Activated T-helper 1 cell treated with anti-CD3 and anti-CD28 coated beads, Interleukin-12 subunit alpha, Interleukin-12 subunit beta, Interleukin-2, Interleukin-4 antibody, amounts not matched to agents 30 ng/mL and 10 ng/mL and 1 ng/mL, durations not matched to agents 14 hours and 24 hours and 36 hours (primary cell): ENCODE results near the gene ZNF654. TPM values are rescaled to one million over a fixed set of nuclear protein-coding genes. Genes with fewer than 3 reads are reported as not detected.
"Not testable (repeated sequence)": the region's sequence is repeated elsewhere in the genome, so short reads cannot be mapped to it uniquely, and the experiment has no call there.

Experiments used
- DNase-seq: peaks from one replicate; pipeline ENCODE4 v3.0.0; 2021; ENCODE audit warnings: low spot score
- H3K27ac Mint-ChIP-seq: one replicate; pipeline ENCODE4 v1.8.0; 2021; ENCODE audit warnings: mild to moderate bottlenecking, mixed read lengths
- H3K27me3 Mint-ChIP-seq: one replicate; pipeline ENCODE4 v1.8.0; 2022; ENCODE audit warnings: mild to moderate bottlenecking, moderate library complexity, mixed read lengths; ENCODE audit not compliant: insufficient read depth
- H3K36me3 Mint-ChIP-seq: one replicate; pipeline ENCODE4 v1.8.0; 2021; ENCODE audit warnings: low read depth, mixed read lengths
- H3K4me1 Mint-ChIP-seq: one replicate; pipeline ENCODE4 v1.8.0; 2021; ENCODE audit warnings: low read depth, mixed read lengths
- H3K4me3 Mint-ChIP-seq: one replicate; pipeline ENCODE4 v1.8.0; 2021; ENCODE audit warnings: mild to moderate bottlenecking, moderate library complexity, mixed read lengths
- H3K9me3 Mint-ChIP-seq: one replicate; pipeline ENCODE4 v1.8.0; 2021; ENCODE audit warnings: mixed read lengths
- intact Hi-C: fragments of 100-400 bp; cut with micrococcal nuclease; formaldehyde crosslinking; loops from one replicate; pipeline ENCODE4 v1.15.1; 2024
- total RNA-seq: library from RNA; stranded (reverse); gene quantifications from 2 replicates; pipeline ENCODE4 v1.2.3, GENCODE V29; 2022

Gene ZNF654
- total RNA-seq, 1 donor from 2014 or later: 19.4 TPM

DNA sequence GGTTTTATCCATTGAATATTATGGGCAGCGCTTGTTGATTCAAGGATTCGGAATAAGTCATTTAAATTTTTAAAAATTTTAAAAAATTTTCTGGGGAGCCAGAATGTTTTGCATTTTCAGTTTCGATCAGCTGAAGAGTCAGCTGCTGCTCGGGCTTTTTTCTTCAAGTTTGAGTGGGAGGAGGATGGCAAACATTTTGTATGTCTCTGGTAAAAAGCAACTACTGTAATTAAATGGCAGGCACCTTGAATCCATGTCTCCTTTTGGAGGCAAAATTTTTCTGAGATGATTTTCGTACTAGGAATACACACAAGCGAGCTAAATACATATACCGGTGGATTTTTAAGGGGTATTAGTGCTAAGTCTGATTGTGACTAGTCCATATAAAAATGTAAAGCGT, 91.3 kb downstream of the ZNF654 start:
- DNase-seq: no peak
- Mint-ChIP-seq H3K4me1 (peaks cover 40% of the 10 kb centered on the region), H3K9me3 (no peaks in the 10 kb centered on the region), H3K27me3 (no peaks in the 10 kb centered on the region), H3K27ac (peak overlapping the region; percentile 99), H3K4me3 (peak overlapping the region; percentile 99), H3K36me3 (peaks cover 14% of the 10 kb centered on the region)
- intact Hi-C loops: loop anchor here (2.0 to 5.0 kb wide), 2 partner anchors 38 to 878 kb away; no protein-coding TSS in a partner anchor

DNA sequence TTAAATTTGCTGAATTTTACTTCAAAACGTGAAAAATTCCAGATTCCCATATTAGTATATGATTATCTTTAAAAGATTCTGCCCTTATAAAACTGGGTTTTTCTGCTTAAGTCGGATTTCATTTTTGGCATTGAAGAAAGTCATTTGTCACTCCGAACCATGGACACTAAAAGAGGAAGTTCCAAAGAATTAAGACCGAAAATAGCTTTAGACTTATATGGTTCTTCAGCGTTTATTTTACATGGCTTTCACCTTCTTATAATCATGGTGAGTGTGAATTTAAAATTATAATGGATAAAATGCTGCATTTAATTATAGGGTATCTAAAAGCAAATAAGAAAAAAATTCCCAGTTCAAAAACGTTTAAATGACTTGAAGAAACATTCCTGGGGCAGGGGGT, 91.8 kb downstream of the ZNF654 start:
- Mint-ChIP-seq H3K4me3 (peak overlapping the region; percentile 99), H3K36me3 (peaks cover 17% of the 10 kb centered on the region), H3K27me3 (no peaks in the 10 kb centered on the region), H3K9me3 (no peaks in the 10 kb centered on the region), H3K27ac (peak overlapping the region; percentile 99), H3K4me1 (peaks cover 40% of the 10 kb centered on the region)
- intact Hi-C loops: loop anchor here (1.0 to 5.0 kb wide), 3 partner anchors 29 to 879 kb away; no protein-coding TSS in a partner anchor
- DNase-seq: no peak

DNA sequence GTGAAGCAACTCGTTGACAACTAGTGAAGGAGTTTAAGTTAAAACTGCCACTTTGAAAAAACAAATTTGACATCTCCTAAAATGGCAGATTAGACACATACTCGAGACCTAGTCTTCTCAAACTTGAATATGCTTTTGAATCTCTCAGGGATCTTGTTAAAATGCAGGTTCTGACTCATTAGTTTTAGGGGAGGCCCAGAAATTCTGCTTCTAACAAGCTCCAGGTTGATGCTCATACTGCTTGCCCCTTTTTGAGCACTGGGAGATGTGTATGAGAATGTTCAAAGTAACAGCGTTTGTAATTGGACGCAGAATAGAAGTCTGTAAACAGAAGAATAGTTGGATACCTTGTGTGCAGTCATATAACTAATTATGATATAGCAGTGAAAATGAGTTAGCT, 92.3 kb downstream of the ZNF654 start:
- H3K36me3 Mint-ChIP-seq: peaks cover 23% of the 10 kb centered on the region
- no peak for DNase-seq
- intact Hi-C loops: loop anchor here (1.0 to 5.0 kb wide), 3 partner anchors 29 to 879 kb away; no protein-coding TSS in a partner anchor
- peak overlapping the region; percentile 99 for H3K4me3 Mint-ChIP-seq
- no peaks in the 10 kb centered on the region for H3K9me3 Mint-ChIP-seq
- H3K27ac Mint-ChIP-seq: no peak overlapping the region
- peaks cover 43% of the 10 kb centered on the region for H3K4me1 Mint-ChIP-seq
- no peaks in the 10 kb centered on the region for H3K27me3 Mint-ChIP-seq

DNA sequence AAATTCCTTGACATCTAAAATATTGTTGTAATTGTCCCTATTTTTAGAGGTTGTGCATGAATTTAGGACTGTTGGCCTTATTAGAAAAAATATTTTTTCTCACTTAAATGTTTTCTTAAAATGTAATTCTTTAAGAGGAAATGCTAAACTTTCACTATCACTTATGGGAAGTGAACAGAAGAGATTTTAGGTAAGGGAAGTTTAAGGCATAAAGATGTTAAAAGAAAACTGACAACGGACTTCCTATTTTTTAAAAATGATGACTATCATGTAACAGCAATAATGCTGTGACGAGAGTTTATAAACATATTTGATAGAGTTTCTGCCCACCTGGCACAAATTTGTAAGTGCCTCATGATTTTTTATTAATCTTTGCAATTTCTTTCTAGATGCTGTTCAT, 93.8 kb downstream of the ZNF654 start:
- intact Hi-C loops: loop anchor here (5.0 kb wide), 1 partner anchor 881 kb away; no protein-coding TSS in a partner anchor
- peaks cover 31% of the 10 kb centered on the region for H3K36me3 Mint-ChIP-seq
- no peak overlapping the region for H3K27ac Mint-ChIP-seq
- no peaks in the 10 kb centered on the region for H3K27me3 Mint-ChIP-seq
- peaks cover 48% of the 10 kb centered on the region for H3K4me1 Mint-ChIP-seq
- no peaks in the 10 kb centered on the region for H3K9me3 Mint-ChIP-seq
- peak overlapping the region; percentile 56 for H3K4me3 Mint-ChIP-seq
- no peak for DNase-seq

DNA sequence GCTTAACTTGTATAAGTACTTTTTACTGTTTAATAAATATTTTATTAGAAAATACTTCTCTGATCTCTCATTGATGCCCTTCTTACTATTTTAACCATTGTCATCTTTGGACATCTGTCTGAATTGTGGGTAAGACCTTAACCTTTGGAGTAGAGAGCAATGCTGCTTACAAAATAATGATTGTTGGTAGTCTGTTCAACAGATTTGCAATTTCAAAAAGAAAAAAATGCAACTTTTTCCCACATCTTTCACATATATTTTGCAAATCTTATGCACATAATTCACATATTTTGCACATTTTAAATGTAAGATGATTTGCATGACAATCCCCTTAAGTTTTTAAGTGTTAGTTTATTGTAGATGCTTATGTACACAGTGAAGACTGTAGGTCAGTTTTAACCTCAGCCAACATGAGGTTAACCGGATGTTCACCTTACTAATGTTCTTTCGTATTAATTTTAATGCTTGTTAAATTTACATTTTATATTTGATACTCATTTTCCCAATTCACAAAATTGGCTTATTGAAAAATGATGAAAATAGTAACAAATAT, 107.4 kb downstream of the ZNF654 start:
- Mint-ChIP-seq H3K4me3 (no peak overlapping the region), H3K36me3 (peaks cover 22% of the 10 kb centered on the region), H3K9me3 (no peaks in the 10 kb centered on the region), H3K27me3 (no peaks in the 10 kb centered on the region), H3K4me1 (peaks cover 5% of the 10 kb centered on the region), H3K27ac (no peak overlapping the region)
- intact Hi-C loops: no loop called here
- DNase-seq: no peak

DNA sequence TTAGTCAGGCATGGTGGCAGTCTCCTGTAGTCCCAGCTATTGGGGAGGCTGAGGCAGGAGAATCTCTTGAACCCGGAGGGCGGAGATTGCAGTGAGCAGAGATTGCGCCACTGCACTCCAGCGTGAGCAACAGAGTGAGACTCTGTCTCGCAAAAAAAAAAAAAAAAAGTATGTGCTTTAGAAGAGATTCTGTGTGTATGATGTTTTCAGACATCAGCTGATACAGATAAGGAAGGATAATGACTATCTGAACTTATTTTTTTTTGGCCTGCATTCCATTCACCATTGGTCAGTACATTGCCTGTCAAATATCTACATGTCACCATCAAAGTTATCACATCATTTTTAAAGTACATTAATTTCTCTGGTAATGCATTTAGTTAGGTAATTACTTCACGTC, 108.1 kb downstream of the ZNF654 start:
- peaks cover 5% of the 10 kb centered on the region for H3K4me1 Mint-ChIP-seq
- no peak overlapping the region for H3K4me3 Mint-ChIP-seq
- peaks cover 19% of the 10 kb centered on the region for H3K36me3 Mint-ChIP-seq
- intact Hi-C loops: no loop called here
- no peak for DNase-seq
- no peaks in the 10 kb centered on the region for H3K9me3 Mint-ChIP-seq
- no peaks in the 10 kb centered on the region for H3K27me3 Mint-ChIP-seq
- H3K27ac Mint-ChIP-seq: no peak overlapping the region

DNA sequence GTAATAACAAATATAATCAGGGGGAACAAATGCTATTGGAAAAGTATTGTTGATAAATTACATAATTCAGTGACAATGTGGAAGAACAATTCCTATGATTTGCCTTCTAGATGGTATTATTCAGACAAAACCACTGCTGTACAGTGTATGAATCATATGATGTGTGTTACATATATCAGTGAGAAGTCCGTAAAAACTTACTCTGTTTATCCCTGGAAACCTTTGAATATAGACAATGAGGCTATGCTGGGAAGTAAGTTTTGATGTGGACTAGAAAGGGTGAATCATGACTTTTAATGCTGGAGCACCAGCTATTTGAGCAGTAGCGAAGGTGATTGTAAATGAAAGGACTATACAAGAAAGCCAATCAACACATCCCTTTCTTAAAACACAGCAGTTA, 108.6 kb downstream of the ZNF654 start:
- Mint-ChIP-seq H3K27me3 (no peaks in the 10 kb centered on the region), H3K36me3 (peaks cover 16% of the 10 kb centered on the region), H3K9me3 (no peaks in the 10 kb centered on the region), H3K4me3 (no peak overlapping the region), H3K4me1 (peaks cover 5% of the 10 kb centered on the region), H3K27ac (no peak overlapping the region)
- intact Hi-C loops: no loop called here
- DNase-seq: no peak

DNA sequence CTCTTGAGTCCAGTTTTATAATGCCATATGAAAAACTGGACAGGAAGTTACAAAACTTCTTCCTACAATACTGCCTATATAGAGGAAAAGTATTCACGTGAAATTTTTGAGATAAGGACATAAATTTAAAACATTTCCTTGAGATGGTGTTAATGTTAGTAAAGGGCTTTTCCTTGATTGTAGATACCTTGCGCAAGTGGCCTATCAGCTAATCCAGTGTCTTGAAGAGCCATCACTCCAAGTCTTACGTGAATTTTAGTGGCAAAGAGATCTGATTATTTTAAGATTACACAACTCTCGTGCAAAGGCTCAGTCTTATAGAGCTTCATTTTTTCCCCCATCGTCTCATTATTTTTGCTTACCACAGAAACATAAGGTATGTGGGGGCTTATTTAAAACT, 109.1 kb downstream of the ZNF654 start:
- intact Hi-C loops: no loop called here
- Mint-ChIP-seq H3K9me3 (no peaks in the 10 kb centered on the region), H3K4me1 (peaks cover under 1% of the 10 kb centered on the region), H3K36me3 (peaks cover 11% of the 10 kb centered on the region), H3K27me3 (no peaks in the 10 kb centered on the region), H3K27ac (no peak overlapping the region), H3K4me3 (no peak overlapping the region)
- DNase-seq: no peak

DNA sequence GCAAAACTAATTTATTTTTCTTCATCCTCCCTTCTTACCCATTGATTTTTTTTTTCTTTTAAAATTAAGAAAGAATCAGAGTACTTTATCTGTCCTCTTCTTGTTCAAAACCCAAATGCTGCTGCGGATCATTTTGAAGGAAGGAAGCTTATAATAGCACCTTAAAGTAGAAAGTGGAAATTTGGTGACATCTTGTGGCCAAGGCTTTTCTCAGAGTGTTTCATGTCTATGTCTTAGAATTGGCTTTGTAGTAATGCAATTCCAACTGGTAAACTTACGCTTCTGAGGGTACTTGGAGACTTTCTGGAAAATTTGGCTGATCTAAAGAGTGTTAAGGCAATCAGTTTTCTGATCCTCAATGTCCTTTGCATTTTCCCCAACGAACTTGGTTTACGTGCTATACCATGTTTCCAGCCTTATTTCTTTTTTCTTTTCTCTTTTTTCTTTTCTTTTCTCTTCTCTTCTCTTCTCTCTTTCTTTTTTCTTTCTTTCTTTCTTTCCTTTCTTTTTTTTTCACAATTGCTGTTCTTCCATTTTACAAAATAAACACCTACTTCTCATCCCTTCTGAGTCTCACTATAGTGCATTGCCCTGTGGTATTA, 121.4 kb downstream of the ZNF654 start:
- Mint-ChIP-seq H3K4me1 (no peaks in the 10 kb centered on the region), H3K9me3 (no peaks in the 10 kb centered on the region), H3K36me3 (no peaks in the 10 kb centered on the region), H3K27me3 (peaks cover 16% of the 10 kb centered on the region), H3K27ac (no peak overlapping the region), H3K4me3 (no peak overlapping the region)
- intact Hi-C loops: loop anchor here (1.0 to 2.0 kb wide), 7 partner anchors 29 to 830 kb away; partner anchors contain the start of genes CGGBP1 and ZNF654
- DNase-seq: no peak

DNA sequence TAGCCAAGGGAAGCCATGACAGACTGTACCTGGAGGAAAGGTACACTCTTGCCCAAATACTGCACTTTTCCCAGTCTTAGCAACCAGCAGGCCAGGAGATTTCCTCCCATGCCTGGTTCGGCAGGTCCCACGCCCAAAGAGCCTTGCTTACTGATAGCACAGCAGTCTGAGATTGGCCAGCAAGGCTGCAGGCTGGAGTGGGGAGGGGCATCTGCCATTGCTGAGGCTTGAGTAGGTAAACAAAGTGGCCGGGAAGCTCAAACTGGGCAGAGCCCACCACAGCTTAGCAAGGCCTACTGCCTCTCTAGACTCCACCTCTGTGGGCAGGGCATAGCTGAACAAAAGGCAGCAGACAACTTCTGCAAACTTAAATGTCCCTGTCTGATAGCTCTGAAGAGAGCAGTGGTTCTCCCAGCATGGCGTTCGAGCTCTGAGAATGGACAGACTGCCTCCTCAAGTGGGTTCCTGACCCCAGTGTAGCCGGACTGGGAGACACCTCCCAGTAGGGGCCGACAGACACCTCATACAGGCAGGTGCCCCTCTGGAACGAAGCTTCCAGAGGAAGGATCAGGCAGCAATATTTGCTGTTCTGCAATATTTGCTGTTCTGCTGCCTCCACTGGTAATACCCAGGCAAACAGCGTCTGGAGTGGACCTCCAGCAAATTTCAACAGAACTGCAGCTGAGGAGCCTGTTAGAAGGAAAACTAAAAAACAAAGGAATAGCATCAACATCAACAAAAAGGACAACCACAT, 123.3 kb downstream of the ZNF654 start:
- intact Hi-C loops, H3K27ac Mint-ChIP-seq, DNase-seq, H3K9me3 Mint-ChIP-seq, H3K36me3 Mint-ChIP-seq, H3K4me1 Mint-ChIP-seq, H3K4me3 Mint-ChIP-seq: not testable (repeated sequence)
- H3K27me3 Mint-ChIP-seq: peaks cover 16% of the 10 kb centered on the region

DNA sequence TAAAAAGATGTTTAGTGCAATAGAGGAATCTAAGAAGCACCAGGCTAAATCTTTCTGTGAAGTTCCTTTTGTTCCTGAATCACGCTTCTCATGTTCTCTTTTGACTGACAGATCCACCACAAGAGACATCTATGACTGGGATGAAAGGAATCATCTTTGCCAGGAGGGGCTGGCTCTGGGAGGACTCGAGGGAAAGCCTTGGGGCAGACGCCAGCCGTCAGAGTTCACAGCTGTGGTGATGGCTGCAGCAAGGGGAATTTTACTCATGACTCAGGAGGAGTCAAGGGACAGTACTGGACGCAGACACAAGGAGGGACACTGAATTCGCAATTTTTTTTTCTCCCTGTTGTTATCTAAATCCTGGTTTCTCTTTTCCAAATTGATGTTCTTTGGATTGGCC, 129.4 kb downstream of the ZNF654 start:
- H3K27ac Mint-ChIP-seq: no peak overlapping the region
- no peak for DNase-seq
- peaks cover 5% of the 10 kb centered on the region for H3K4me1 Mint-ChIP-seq
- peaks cover 6% of the 10 kb centered on the region for H3K9me3 Mint-ChIP-seq
- intact Hi-C loops: no loop called here
- H3K27me3 Mint-ChIP-seq: no peaks in the 10 kb centered on the region
- H3K4me3 Mint-ChIP-seq: no peak overlapping the region
- H3K36me3 Mint-ChIP-seq: no peaks in the 10 kb centered on the region

DNA sequence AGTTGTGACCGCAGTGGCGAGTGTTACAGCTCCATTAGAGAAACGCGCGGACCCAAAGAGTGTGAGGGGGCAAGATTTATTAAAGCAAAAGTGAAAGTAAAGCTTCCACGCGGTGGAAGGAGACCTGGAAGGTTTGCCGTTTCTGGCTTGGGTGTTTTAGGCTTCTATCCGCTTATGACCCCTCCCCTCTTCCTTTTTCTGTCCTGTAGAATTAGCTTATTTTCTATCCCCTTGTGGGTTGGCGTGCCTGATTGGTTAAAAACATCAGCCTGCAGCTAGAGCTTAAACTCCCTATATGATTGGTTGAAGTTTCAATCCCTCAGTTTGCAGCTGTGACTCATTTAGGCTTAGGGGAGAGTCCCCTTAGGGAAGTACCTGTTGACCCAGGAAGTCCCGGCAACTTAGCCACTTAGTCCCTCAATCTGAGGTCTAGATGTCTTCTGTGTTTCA, 130.3 kb downstream of the ZNF654 start:
- peaks cover 6% of the 10 kb centered on the region for H3K9me3 Mint-ChIP-seq
- intact Hi-C loops: no loop called here
- no peaks in the 10 kb centered on the region for H3K27me3 Mint-ChIP-seq
- no peaks in the 10 kb centered on the region for H3K36me3 Mint-ChIP-seq
- H3K4me3 Mint-ChIP-seq: no peak overlapping the region
- H3K4me1 Mint-ChIP-seq: peaks cover 5% of the 10 kb centered on the region
- H3K27ac Mint-ChIP-seq: no peak overlapping the region
- no peak for DNase-seq

DNA sequence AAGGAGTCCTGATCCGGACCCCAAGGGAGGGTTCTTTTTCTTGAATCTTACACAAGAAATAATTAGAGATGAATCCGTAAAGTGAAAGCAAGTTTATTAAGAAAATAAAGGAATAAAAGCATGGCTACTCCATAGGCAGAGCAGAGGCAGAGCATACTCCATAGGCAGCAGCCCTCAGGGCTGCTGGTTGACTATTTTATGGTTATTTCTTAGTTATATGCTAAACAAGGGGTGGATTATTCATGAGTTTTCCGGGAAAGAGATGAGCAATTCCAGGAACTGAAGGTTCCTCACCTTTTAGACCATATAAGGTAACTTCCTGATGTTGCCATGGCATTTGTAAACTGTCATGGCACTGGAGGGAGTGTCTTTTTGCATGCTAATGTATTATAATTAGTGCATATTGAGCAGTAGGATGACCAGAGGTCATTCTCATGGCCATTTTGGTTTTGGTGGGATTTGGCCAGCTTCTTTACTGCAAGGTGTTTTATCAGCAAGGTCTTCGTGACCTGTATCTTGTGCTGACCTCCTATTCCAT, 132.9 kb downstream of the ZNF654 start:
- Mint-ChIP-seq H3K4me3 (no peak overlapping the region), H3K4me1 (peaks cover 5% of the 10 kb centered on the region), H3K27me3 (no peaks in the 10 kb centered on the region), H3K36me3 (no peaks in the 10 kb centered on the region), H3K27ac (no peak overlapping the region), H3K9me3 (peaks cover 6% of the 10 kb centered on the region)
- no peak for DNase-seq
- intact Hi-C loops: no loop called here
